HCT116 (cell line): Measurements from ENCODE around the gene UBE2Q2. TPM values are rescaled to one million over a fixed set of nuclear protein-coding genes. Genes with fewer than 3 reads are reported as not detected.

Source experiments
- ATAC-seq: fragments of 200-7000 bp; cut with Tn5 transposase; 2 replicates; pipeline ENCODE4 v1.9.1; 2020; ENCODE audit warnings: mild to moderate bottlenecking, moderate library complexity
- BruUV-seq: library from RNA; stranded (reverse); fragments of 400-500 nt; replicated peaks from 2 replicates; lab custom pipeline; 2021; lab: Mats Ljungman, UMichigan
- CTCF ChIA-PET: fragments of 300-600 bp; sonication (Branson Sonifier 250); formaldehyde crosslinking; loops from one replicate; lab custom pipeline; 2021; ENCODE audit warnings: antibody characterized with exemption; lab: Charles Lee
- POLR2A ChIA-PET: fragments of 300-600, 350-600 bp; sonication (Branson Sonifier 250); formaldehyde crosslinking; loops from one replicate; lab custom pipeline; 2021; ENCODE audit warnings: antibody characterized with exemption; lab: Charles Lee
- RAD21 ChIA-PET, 2 experiments: fragments of 300-600 bp; sonication (Branson Sonifier 250); formaldehyde crosslinking; loops; one replicate each; lab custom pipeline; 2023; ENCODE audit warnings: low total read pairs in 2 of 2; ENCODE audit not compliant: uncharacterized antibody in 2 of 2, unreplicated experiment in 2 of 2, low non-redundant PET in 1 of 2; lab: Charles Lee
- DNase-seq: peaks from one replicate; pipeline ENCODE4 v3.0.0-alpha.2; 2010; ENCODE audit warnings: low read depth, low spot score
- H2AFZ ChIP-seq: fragments of 200-600 bp; shearing (Covaris generic), sonication (generic); 2 replicates; pipeline ENCODE4 v1.6.1; 2017; ENCODE audit warnings: low read depth, mixed run types, mixed read lengths, antibody characterized with exemption, low read length; ENCODE audit not compliant: poor library complexity, severe bottlenecking
- H3K27ac ChIP-seq: 2 replicates; pipeline ENCODE4 v1.5.1; 2012; ENCODE audit warnings: low read depth, low read length
- H3K27me3 ChIP-seq: fragments of 200-600 bp; sonication (generic); 2 replicates; pipeline ENCODE4 v1.6.1; 2016; ENCODE audit warnings: mixed run types, low read length, mixed read lengths; ENCODE audit not compliant: insufficient read depth
- H3K36me3 ChIP-seq, 2 experiments: fragments of 200-500 bp in 1 of 2; fragments of 200-600 bp in 1 of 2; sonication (Bioruptor generic) in 1 of 2; sonication (generic) in 1 of 2; 2 replicates each; pipeline versions ENCODE4 v1.5.1 to v1.6.1; 2014 to 2016; ENCODE audit warnings: low read length in 2 of 2, inconsistent platforms in 1 of 2, mixed read lengths in 1 of 2, mixed run types in 1 of 2; ENCODE audit not compliant: insufficient read depth in 2 of 2, control insufficient read depth in 1 of 2
- H3K4me1 ChIP-seq, 2 experiments: fragments of 200-600 bp in 1 of 2; sonication (generic) in 1 of 2; 2 replicates each; pipeline versions ENCODE4 v1.5.1 to v1.6.1; 2012 to 2017; ENCODE audit warnings: low read length in 2 of 2, inconsistent platforms in 1 of 2, mild to moderate bottlenecking in 1 of 2, mixed read lengths in 1 of 2, mixed run types in 1 of 2, moderate library complexity in 1 of 2; ENCODE audit not compliant: insufficient read depth in 2 of 2, control insufficient read depth in 1 of 2
- H3K4me2 ChIP-seq: fragments of 200-600 bp; sonication (generic); 2 replicates; pipeline ENCODE4 v1.6.1; 2017; ENCODE audit warnings: mixed run types, low read length, mixed read lengths
- H3K4me3 ChIP-seq, 2 experiments: fragments of 200-600 bp in 1 of 2; sonication (generic) in 1 of 2; replicated peaks in 1 of 2; 2 replicates each; pipeline ENCODE4 v1.5.1; 2011 to 2016; ENCODE audit warnings: low read length in 2 of 2, control low read depth in 1 of 2, low read depth in 1 of 2, mild to moderate bottlenecking in 1 of 2, mixed read lengths in 1 of 2, mixed run types in 1 of 2
- H3K79me2 ChIP-seq: fragments of 200-600 bp; sonication (generic); 2 replicates; pipeline ENCODE4 v1.6.1; 2017; ENCODE audit warnings: mild to moderate bottlenecking, mixed run types, low read length, moderate library complexity, mixed read lengths; ENCODE audit not compliant: insufficient read depth
- H3K9ac ChIP-seq: fragments of 200-600 bp; sonication (generic); 2 replicates; pipeline ENCODE4 v1.6.1; 2016; ENCODE audit warnings: low read length, mixed read lengths
- H3K9me2 ChIP-seq: fragments of 200-600 bp; sonication (generic), shearing (Covaris generic); 2 replicates; pipeline ENCODE4 v1.6.1; 2017; ENCODE audit warnings: mixed run types, mild to moderate bottlenecking, moderate library complexity; ENCODE audit not compliant: insufficient read depth
- H3K9me3 ChIP-seq, 2 experiments: fragments of 200-500 bp in 1 of 2; fragments of 200-600 bp in 1 of 2; sonication (Bioruptor generic) in 1 of 2; sonication (generic) in 1 of 2; 2 replicates each; pipeline ENCODE4 v1.6.1; 2014 to 2017; ENCODE audit warnings: low read length in 2 of 2, mixed read lengths in 2 of 2, inconsistent platforms in 1 of 2, low read depth in 1 of 2, mild to moderate bottlenecking in 1 of 2, mixed run types in 1 of 2, moderate library complexity in 1 of 2; ENCODE audit not compliant: control insufficient read depth in 1 of 2, insufficient read depth in 1 of 2
- H4K20me1 ChIP-seq: fragments of 200-600 bp; sonication (generic), shearing (Covaris generic); 2 replicates; pipeline ENCODE4 v1.6.1; 2017; ENCODE audit warnings: mixed run types, mild to moderate bottlenecking, moderate library complexity; ENCODE audit not compliant: insufficient read depth
- ATF3 ChIP-seq: IDR thresholded peaks from 2 replicates; pipeline ENCODE4 v1.6.1; 2012
- CEBPB ChIP-seq: IDR thresholded peaks from 2 replicates; pipeline ENCODE4 v1.6.1; 2012; ENCODE audit warnings: low read depth
- CTCF ChIP-seq, 3 experiments: fragments of 200-600 bp in 1 of 3; sonication (generic) in 1 of 3; IDR thresholded peaks in 2 of 3; conservative IDR thresholded peaks in 1 of 3; 2 replicates each; pipeline ENCODE4 v1.5.1; 2012 to 2017; ENCODE audit warnings: low read depth in 2 of 3, low read length in 2 of 3, antibody characterized with exemption in 1 of 3, borderline replicate concordance in 1 of 3, control low read depth in 1 of 3, mild to moderate bottlenecking in 1 of 3, mixed read lengths in 1 of 3, mixed run types in 1 of 3, moderate library complexity in 1 of 3; ENCODE audit not compliant: insufficient read depth in 1 of 3
- EGR1 ChIP-seq: IDR thresholded peaks from 2 replicates; pipeline ENCODE4 v1.6.1; 2012; ENCODE audit warnings: low read depth
- ELF1 ChIP-seq: IDR thresholded peaks from 2 replicates; pipeline ENCODE4 v1.6.1; 2012; ENCODE audit warnings: low read depth, borderline replicate concordance
- EZH2phosphoT487 ChIP-seq: fragments of 200-600 bp; IDR thresholded peaks from 2 replicates; pipeline ENCODE4 v1.6.1; 2018; ENCODE audit warnings: antibody characterized with exemption, borderline replicate concordance
- JUND ChIP-seq: IDR thresholded peaks from 2 replicates; pipeline ENCODE4 v1.6.1; 2012
- MAX ChIP-seq: IDR thresholded peaks from 2 replicates; pipeline ENCODE4 v1.6.1; 2012
- POLR2A ChIP-seq: IDR thresholded peaks from 2 replicates; pipeline ENCODE4 v1.7.0; 2011; ENCODE audit warnings: borderline replicate concordance; ENCODE audit not compliant: insufficient read depth, insufficient read length; ENCODE audit errors: extremely low read depth
- POLR2AphosphoS5 ChIP-seq: IDR thresholded peaks from 2 replicates; pipeline ENCODE4 v1.6.1; 2011; ENCODE audit warnings: mild to moderate bottlenecking, low read depth, low read length, moderate library complexity
- SP1 ChIP-seq: IDR thresholded peaks from 2 replicates; pipeline ENCODE4 v1.6.1; 2012; ENCODE audit warnings: low read depth
- SRF ChIP-seq: IDR thresholded peaks from 2 replicates; pipeline ENCODE4 v1.6.1; 2012; ENCODE audit warnings: low read depth
- TCF7L2 ChIP-seq: IDR thresholded peaks from 2 replicates; pipeline ENCODE4 v1.7.0; 2011; ENCODE audit warnings: borderline replicate concordance, inconsistent platforms; ENCODE audit not compliant: insufficient read depth, insufficient read length; ENCODE audit errors: extremely low read depth
- YY1 ChIP-seq: IDR thresholded peaks from 2 replicates; pipeline ENCODE4 v1.6.1; 2011; ENCODE audit warnings: low read length, low read depth, moderate library complexity, mild to moderate bottlenecking; ENCODE audit not compliant: insufficient replicate concordance; ENCODE audit errors: extremely low read depth
- ZBTB33 ChIP-seq: IDR thresholded peaks from 2 replicates; pipeline ENCODE4 v1.6.1; 2011; ENCODE audit warnings: mild to moderate bottlenecking, low read length, moderate library complexity; ENCODE audit not compliant: insufficient replicate concordance; ENCODE audit errors: extremely low read depth
- ZFX ChIP-seq: fragments of 450-650 bp; IDR thresholded peaks from 2 replicates; pipeline ENCODE4 v1.6.1; 2017
- intact Hi-C: fragments of 100-400 bp; cut with micrococcal nuclease; formaldehyde crosslinking; loops from 2 replicates; pipeline ENCODE4 v1.10.0; 2022
- total RNA-seq: library from RNA; stranded (reverse); gene quantifications from one replicate; pipeline ENCODE4 v1.2.1, GENCODE V29; 2021; ENCODE audit not compliant: unreplicated experiment

Gene UBE2Q2
- total RNA-seq, 1 experiment from 2014 or later: 12.3 TPM

GRCh38 chr15:75920079-75920478, 76.8 kb downstream of the UBE2Q2 start:
- no TSS peak for BruUV-seq
- Histone ChIP-seq H2AFZ (no peak overlapping the region), H3K9ac (no peak overlapping the region), H3K4me2 (no peak overlapping the region), H3K79me2 (peaks cover 80% of the 10 kb centered on the region), H3K4me3 (no peak overlapping the region), H3K27ac (no peak overlapping the region), H3K27me3 (no peaks in the 10 kb centered on the region), H3K9me3 (no peaks in the 10 kb centered on the region), H3K4me1 (no peaks in the 10 kb centered on the region), H3K36me3 (peaks cover 16 to 19% of the 10 kb centered on the region in 2 experiments; a peak in 3 of 4 replicates), H3K9me2 (no peaks in the 10 kb centered on the region), H4K20me1 (0 out of 2 replicates have a peak, but pooled peaks cover 4% of the 10 kb centered on the region)
- RAD21 ChIA-PET: no interaction called here
- TF ChIP-seq ATF3: no peak
- TF ChIP-seq ZFX: no peak
- no peak for TF ChIP-seq EZH2phosphoT487
- no peak for TF ChIP-seq ELF1
- no peak for TF ChIP-seq MAX
- no peak for TF ChIP-seq SRF
- no peak for TF ChIP-seq JUND
- no peak for TF ChIP-seq POLR2A
- TF ChIP-seq ZBTB33: no peak
- TF ChIP-seq EGR1: no peak
- no peak for TF ChIP-seq YY1
- no peak for TF ChIP-seq CEBPB
- no peak for TF ChIP-seq POLR2AphosphoS5
- TF ChIP-seq SP1: no peak
- no peak for TF ChIP-seq CTCF (IDR thresholded peaks at IDR 0.05 in 2 of 3, conservative IDR thresholded peaks at IDR 0.05 in 1 of 3; ENCODE audit: borderline replicate concordance in 1 of 3, insufficient read depth in 1 of 3, low read depth in 2 of 3, low read length in 2 of 3)
- no peak for TF ChIP-seq TCF7L2
- POLR2A ChIA-PET: no interaction called here
- DNase-seq (no peak), ATAC-seq (no peak)
- intact Hi-C loops: loop anchor here (5.0 kb wide), 1 partner anchor 188 kb away; no protein-coding TSS in a partner anchor
- CTCF ChIA-PET: interaction anchor here (2.5 kb wide), 1 partner anchor 10 kb away, joined by 12 read pairs; no protein-coding TSS in a partner anchor
